ENCODE results near the gene SFXN5. TPM values are rescaled to one million over a fixed set of nuclear protein-coding genes. Genes with fewer than 3 reads are reported as not detected.

SFXN5 gene
- total RNA-seq, 4 donors from 2014 or later = 8.4 to 18.3 (median 15.3) TPM

DNA sequence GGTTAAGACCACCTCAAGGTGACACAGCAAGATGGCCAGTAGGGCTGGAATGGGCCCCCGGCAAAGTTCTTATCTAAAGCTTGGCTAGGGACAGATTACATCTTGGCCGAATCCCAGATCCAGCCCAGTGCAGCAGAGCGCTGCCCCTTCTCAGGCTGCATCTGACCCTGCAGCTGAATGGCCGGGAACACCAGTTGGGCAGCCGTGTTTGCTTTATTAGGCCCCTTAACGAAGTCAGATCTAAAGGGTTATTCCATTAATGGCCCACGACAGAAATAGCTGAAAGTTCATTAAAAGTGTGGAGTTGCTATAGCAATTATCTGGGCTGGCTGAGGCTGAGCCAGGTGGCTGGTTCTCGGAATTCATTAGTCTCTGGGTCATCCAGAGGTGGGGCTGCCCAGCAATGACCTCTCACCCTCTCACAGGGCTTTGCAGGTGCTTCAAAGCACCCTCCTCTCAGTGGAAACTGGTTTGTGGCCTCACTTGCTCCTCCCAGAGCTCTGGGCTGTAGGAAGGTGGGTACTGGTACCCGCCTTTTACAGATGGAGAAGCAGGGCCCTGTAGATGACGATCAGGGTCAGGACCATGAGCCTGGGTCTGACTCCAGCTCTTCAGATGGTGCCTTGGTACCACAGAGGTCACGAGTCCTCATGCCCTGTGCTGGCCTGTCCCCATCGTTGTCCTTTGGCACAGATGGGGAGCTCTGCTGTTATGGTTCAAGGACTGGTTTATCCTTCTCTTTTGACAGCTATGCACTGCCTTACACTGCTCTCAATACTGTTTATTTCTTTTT lies 85.4 kb downstream of the SFXN5 start:
- TF ChIP-seq, protein P1, sequence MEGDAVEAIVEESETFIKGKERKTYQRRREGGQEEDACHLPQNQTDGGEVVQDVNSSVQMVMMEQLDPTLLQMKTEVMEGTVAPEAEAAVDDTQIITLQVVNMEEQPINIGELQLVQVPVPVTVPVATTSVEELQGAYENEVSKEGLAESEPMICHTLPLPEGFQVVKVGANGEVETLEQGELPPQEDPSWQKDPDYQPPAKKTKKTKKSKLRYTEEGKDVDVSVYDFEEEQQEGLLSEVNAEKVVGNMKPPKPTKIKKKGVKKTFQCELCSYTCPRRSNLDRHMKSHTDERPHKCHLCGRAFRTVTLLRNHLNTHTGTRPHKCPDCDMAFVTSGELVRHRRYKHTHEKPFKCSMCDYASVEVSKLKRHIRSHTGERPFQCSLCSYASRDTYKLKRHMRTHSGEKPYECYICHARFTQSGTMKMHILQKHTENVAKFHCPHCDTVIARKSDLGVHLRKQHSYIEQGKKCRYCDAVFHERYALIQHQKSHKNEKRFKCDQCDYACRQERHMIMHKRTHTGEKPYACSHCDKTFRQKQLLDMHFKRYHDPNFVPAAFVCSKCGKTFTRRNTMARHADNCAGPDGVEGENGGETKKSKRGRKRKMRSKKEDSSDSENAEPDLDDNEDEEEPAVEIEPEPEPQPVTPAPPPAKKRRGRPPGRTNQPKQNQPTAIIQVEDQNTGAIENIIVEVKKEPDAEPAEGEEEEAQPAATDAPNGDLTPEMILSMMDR (IDR thresholded peaks at IDR 0.05) = no peak
- TF ChIP-seq POLR2A (IDR thresholded peaks at IDR 0.05) = no peak
- intact Hi-C loops (cut with DNase I; ENCODE audit: low total_unique reads) = no loop called here
- no peak overlapping the region for H3K4me3 ChIP-seq (ENCODE audit: low read depth, poor library complexity, severe bottlenecking)
- DNase-seq (ENCODE audit: low spot score in 2 of 2) = no peak
- WGBS, 2 donors = 88 to 89% methylated on average over 11 to 12 of the region's 12 CpGs

DNA sequence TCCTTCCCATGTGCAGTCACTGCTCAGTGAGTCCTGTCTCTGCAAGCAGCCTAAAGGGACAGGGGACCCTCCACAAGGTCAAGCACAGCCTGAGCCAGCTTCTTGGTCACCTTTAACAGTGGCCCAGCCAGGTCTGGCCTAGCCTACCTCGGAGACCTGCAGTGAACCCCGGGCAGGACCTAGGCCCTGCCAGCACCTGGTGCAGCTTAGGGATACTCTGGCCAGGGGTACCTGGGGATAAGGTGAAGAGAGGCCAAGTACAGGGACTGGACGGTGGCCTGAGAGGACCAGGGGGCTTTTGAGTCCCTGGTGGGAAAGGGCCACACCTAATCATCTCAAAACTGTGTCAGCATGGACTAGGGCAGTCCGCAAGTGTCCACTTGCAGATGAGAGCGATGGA lies 86.4 kb downstream of the SFXN5 start:
- intact Hi-C loops (cut with DNase I; ENCODE audit: low total_unique reads) = no loop called here
- H3K4me3 ChIP-seq (ENCODE audit: low read depth, poor library complexity, severe bottlenecking) = no peak overlapping the region
- DNase-seq (ENCODE audit: low spot score in 2 of 2) = no peak

DNA sequence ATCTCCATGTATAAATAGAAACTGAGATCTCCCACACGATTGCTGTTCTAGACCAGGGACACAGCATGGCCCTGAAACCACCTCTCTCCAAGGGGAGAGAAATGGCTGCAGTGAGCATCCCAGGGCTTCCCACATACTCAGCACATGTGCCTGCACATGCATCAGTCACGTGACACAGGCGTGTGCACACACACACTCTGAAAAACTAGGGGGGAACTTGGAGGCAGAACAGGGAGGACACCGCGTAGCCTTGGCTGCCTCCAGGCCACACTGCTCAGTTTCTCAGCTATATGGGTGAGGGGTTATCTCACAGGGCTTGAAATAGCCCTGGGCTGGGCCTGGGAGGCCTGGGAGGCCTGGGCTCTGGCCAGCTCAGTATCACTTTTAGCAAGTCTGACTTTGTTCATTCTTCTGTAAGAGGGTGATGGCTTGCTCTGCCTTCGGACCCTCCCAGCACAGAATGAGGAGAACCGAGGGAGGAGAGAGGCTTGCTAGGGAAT lies 87.3 kb downstream of the SFXN5 start:
- TF ChIP-seq, protein P1 (IDR thresholded peaks at IDR 0.05) = no peak
- no peak for TF ChIP-seq POLR2A (IDR thresholded peaks at IDR 0.05)
- no peak for DNase-seq (ENCODE audit: low spot score in 2 of 2)
- WGBS, 2 donors = 53 to 78% methylated on average over 7 of the region's 7 CpGs
- H3K4me3 ChIP-seq (ENCODE audit: low read depth, poor library complexity, severe bottlenecking) = no peak overlapping the region
- intact Hi-C loops (cut with DNase I; ENCODE audit: low total_unique reads) = no loop called here

More for the DNA sequence above, 86.4 kb downstream of the SFXN5 start:
- WGBS, 2 donors = 94 to 98% methylated on average over 4 to 5 of the region's 5 CpGs
- TF ChIP-seq, protein P1 (IDR thresholded peaks at IDR 0.05) = no peak
- no peak for TF ChIP-seq POLR2A (IDR thresholded peaks at IDR 0.05)

DNA sequence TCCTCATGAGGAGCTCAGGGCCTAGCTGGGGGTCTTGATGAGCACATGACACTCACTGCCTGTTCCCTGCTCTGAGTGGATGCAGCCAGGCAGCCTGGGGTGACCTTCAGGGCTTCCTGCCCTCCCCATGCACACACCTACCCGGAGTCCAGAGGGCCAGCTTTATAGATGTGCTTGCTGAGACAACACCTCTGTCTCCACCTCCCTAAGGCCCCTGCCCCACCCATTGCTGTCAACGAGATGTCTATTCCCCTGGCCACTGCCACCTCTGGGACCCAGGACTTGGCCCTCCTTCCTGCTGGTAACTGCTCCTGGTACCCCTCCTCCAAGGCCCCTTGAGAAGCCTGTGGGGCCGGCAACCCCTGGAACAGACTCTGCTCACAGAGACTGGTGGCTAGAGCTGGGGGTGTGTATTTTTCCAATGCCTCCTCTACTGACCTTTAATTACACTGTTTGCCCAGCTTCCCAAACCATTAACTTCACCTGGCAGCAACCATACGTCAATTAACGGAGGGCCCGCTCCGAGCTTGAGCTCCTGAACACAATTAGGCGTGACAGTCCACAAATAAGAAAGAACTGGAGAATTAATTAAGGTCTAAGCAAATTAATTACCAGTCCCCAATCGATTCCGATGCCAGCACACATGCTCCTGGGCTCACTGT lies 87.9 kb downstream of the SFXN5 start:
- no peak for DNase-seq (ENCODE audit: low spot score in 2 of 2)
- intact Hi-C loops (cut with DNase I; ENCODE audit: low total_unique reads) = no loop called here
- no peak for TF ChIP-seq POLR2A (IDR thresholded peaks at IDR 0.05)
- TF ChIP-seq, protein P1 (IDR thresholded peaks at IDR 0.05) = no peak

DNA sequence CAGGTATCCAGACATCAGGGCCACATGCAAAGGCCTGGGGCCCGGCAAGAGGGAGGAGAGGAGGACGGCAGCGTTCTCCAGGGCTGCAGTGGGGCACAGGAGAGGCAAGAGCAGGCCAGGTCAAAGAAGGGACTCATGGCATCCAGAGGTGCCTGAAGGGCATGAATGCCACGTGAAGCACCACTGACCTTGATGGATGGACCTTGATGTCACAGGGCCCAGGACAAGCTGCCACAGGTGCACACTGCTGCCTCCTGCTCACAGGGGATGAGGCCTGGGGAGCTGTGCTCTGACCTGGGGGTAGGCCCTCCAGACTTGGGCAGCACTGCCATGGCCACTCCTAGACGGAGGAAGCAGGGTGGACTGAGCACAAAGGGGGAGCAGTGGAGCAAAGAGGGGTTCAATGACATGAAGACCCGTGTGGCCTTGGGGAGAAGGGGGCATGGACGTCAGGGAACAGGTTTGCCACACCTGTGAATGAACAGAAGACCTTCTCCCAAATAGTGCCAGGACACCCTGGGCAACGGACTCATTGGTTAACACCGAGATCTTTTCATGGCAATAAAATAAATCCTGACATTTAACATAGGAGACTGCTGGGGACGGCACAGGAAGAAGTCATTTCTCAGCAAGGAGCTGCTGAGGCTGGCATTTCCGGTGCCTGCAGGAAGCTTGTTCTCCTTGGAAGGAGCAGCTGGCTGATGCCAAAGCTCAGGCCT lies 88.6 kb downstream of the SFXN5 start:
- no peak overlapping the region for H3K4me3 ChIP-seq (ENCODE audit: low read depth, poor library complexity, severe bottlenecking)
- no peak for DNase-seq (ENCODE audit: low spot score in 2 of 2)
- TF ChIP-seq, protein P1 (IDR thresholded peaks at IDR 0.05) = no peak
- TF ChIP-seq POLR2A (IDR thresholded peaks at IDR 0.05) = no peak
- intact Hi-C loops (cut with DNase I; ENCODE audit: low total_unique reads) = no loop called here
- WGBS, 2 donors = 89 to 94% methylated on average over 11 of the region's 11 CpGs

More for the DNA sequence above, 87.9 kb downstream of the SFXN5 start:
- no peak overlapping the region for H3K4me3 ChIP-seq (ENCODE audit: low read depth, poor library complexity, severe bottlenecking)
- WGBS, 2 donors = 89 to 90% methylated on average over 10 of the region's 10 CpGs
